Stimulated activated CD4-positive, alpha-beta T cell treated with anti-CD3 and anti-CD28 coated beads, Interleukin-12 subunit alpha, Interleukin-12 subunit beta, amount 100 ng/mL, for 48 hours (primary cell): ENCODE data around the gene MARK4.
"Not testable (repeated sequence)": the region's sequence is repeated elsewhere in the genome, so short reads cannot be mapped to it uniquely, and the experiment has no call there.

Experiments
- DNase-seq, 3 donors: peaks; one replicate each; pipeline ENCODE4 v3.0.0-alpha.2; 2020; ENCODE audit warnings: low read depth in 2 of 3, low spot score in 1 of 3

Gene MARK4

GRCh38 chr19:45304141-45304926, 53.3 kb downstream of the MARK4 start:
- no peak for DNase-seq

DNA sequence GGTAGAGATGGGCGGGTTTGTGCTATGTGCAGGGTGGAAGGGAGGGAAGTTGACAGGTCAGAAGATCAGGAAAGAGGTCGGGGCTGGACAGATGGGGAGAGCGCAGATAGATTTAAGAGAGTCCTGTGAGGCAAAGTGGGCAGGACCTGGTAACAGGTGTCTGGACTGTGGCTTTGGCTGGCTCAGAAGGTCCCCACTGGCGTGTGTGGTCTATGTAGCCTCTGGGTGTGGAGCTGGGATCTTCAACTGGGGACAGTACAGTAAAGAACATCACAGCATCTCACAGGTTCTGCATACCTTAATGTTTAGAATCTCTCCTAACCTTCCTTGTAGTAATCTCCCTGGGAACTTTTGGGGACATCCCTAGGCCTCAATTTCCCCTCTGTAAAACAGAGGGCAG, 53.9 kb downstream of the MARK4 start:
- DNase-seq, result no peak

DNA sequence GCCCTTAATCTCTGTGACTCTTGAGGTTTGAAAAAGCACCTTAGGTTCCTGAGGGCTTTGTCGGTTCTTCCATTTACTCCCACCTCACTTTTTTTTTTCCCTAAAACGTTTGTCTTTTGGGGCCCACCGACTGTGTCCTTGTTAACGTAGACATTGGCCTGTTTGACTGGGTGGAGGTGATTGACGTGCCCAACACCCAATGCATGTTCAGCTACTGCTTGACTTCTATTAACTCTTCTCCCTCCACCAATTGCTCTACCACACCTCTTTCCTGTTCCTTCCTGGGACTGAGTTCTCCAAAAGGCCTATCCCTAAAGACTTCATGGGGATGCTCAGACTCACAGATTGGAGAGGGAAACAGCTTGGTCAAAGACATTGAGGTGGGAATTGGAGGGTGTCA, 54.4 kb downstream of the MARK4 start:
- no peak for DNase-seq

DNA sequence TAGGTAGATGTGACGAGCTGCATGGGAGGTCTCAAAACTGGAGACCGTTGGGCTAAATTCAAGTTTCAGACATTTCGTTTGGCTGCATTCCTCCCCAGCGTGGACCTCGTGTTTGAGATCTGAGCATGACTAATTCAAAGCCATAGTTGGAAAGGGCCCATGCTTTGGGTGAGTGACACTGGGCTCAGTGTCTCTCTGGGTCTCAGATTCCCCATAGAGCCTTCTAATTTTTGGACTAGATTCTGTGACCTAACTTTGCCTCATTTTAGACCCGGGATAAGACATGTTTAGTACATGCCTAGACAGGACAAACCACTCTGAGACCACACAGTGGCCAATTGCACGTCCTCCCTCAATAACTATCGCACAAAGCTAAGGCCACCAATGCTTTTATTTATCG, 55.0 kb downstream of the MARK4 start:
- no peak for DNase-seq

GRCh38 chr19:45306518-45307027, 55.5 kb downstream of the MARK4 start:
- no peak for DNase-seq

GRCh38 chr19:45307361-45307760, 56.3 kb downstream of the MARK4 start:
- DNase-seq, result no peak

- not testable (repeated sequence) for DNase-seq
Measured at GRCh38 chr19:45309322-45309721, 58.3 kb downstream of the MARK4 start.

GRCh38 chr19:45311621-45312020, 60.5 kb downstream of the MARK4 start:
- no peak for DNase-seq

GRCh38 chr19:45312285-45312684, 61.2 kb downstream of the MARK4 start:
- not testable (repeated sequence) for DNase-seq

DNA sequence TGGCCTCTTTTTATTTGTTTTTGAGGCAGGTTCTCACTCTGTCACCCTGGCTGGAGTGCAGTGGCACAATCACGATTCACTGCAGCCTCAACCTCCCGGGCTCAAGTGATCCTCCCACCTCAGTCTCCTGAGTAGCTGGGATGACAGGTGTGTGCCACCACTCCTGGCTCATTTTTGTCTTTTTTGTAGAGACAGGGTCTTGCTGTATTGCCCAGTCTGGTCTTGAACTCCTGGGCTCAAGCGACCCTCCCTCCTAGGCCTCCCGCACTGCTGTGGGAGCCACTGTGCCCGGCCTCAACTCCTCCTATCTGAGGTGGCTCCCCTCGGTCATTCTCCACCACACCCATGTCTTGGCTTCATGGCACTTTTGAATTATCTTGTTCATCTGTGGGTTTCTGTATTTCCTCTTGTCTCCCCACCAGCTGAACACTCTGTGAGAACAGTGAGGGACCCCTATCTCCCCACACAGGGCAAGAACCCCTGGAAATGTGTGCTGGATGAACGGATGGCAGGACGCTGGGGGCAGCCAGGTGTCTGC, 63.7 kb downstream of the MARK4 start:
- DNase-seq, result no peak

- no peak for DNase-seq
Measured at GRCh38 chr19:45315304-45315703, 64.2 kb downstream of the MARK4 start.

DNA sequence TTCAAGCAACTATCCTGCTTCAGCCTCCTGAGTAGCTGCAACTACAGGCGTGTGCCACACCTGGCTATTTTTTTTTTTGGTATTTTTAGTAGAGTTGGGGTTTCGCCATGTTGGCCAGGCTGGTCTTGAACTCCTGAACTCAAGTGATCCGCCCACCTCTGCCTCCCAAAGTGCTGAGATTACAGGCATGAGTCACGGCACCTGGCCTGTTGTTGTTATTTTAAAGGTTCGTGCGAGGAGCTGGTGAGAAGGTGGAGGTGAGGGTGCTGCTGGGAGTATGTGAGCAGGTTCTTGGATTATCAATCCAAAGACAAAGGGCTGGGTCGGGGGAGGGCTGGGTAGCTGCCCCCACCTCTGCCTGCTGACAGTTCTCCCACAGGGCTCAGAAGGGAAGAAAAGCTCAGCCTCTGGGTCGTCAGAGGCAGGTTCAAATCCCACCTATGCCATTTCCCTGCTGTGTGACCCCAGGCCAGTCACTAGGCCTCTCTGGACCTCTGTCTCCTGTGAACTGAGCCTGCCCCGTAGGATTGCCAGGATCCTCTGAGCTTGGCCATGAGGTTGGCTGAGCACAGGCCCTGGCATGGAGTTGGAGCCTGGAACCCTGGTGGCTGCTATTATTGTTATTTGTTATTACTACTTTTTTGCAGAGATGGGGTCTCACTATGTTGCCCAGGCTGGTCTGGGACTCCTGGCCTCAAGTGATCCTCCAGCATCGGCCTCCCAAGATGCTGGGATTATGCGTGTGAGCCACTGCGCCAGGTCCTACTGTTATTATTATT, 70.1 kb downstream of the MARK4 start:
- DNase-seq, result no peak

- DNase-seq, result no peak
Measured at GRCh38 chr19:45321848-45322247, 70.8 kb downstream of the MARK4 start.

DNA sequence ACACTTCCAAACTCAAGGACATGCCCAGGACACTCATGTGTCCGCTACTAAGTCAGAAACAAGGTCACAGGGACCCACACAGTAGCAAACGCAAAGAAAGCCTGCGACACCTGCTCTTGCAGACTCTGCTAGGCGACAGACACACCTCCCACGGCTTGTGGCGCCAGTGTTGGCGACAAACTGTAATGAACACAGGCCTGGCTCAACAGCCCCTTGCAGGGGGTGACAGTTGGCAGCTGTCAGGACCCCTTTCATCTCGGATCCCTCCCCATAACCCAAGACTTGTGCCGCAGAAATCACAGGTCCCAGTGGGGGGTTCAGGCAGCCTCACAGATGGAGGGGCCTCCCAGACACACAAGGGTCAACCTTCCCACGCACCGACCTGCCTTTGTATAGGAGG, 71.2 kb downstream of the MARK4 start:
- DNase-seq, result no peak

- DNase-seq, result no peak
Measured at GRCh38 chr19:45322744-45323281, 71.7 kb downstream of the MARK4 start, which contains the start of gene CKM. CKM (minus strand) TSS chr19:45322875; CDS start chr19:45319713, 3,162 bp downstream.

DNA sequence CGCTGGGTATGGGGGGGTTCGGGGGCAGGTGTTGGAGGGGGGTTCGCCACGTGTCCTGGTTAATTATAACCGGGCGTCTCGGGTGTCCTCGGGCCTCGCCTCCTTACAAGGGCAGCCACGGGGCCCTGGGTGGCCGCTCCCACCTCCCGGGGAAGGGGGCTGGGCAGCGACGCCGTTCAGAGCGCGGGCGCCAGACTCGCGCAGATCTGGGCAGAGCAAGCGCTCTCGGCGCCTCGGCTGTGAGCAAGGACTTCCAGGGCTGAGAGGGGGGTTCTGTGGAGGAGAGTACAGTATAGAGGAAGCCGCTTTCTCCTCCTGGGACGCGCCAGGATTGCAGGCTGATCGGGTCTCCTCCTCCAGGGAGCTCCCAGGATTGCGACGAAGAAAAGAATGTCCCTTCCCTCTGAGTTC, 72.6 kb downstream of the MARK4 start:
- no peak for DNase-seq

- DNase-seq, result no peak
Measured at GRCh38 chr19:45324349-45324907, 73.4 kb downstream of the MARK4 start.

- DNase-seq, result no peak
Measured at GRCh38 chr19:45327404-45328143, 76.5 kb downstream of the MARK4 start.

GRCh38 chr19:45331411-45331810, 80.3 kb downstream of the MARK4 start:
- DNase-seq, result no peak

GRCh38 chr19:45333609-45334303, 82.7 kb downstream of the MARK4 start:
- DNase-seq, result no peak
